ENCODE data around the gene SPTBN1. TPM values are rescaled to one million over a fixed set of nuclear protein-coding genes. Genes with fewer than 3 reads are reported as not detected.

The SPTBN1 gene
- total RNA-seq = 319 and 397 TPM in 2 replicates

GRCh38 chr2:54455563-54456361 is at the start of gene SPTBN1:
Gene SPTBN1, plus strand, starts transcription at chr2:54456327. Its CDS starts 70,092 bp downstream, at chr2:54526419.

Other genes starting within 250 kb of the SPTBN1 start
- not detected in 2 replicates for gene TSPYL6, start 200.1 kb upstream of the SPTBN1 start, total RNA-seq

Measured in smooth muscle cell of bladder (primary cell).